ENCODE measurements around the gene LTB.

LTB gene

GRCh38 chr6:31585491-31585890 is 3.3 kb upstream of the LTB start (continued):
- TF ChIP-seq ZNF132 (tag by site-specific recombination; IDR thresholded peaks at IDR 0.05; ENCODE audit: borderline replicate concordance) (no peak), ZFP69B (tag by site-specific recombination; IDR thresholded peaks at IDR 0.05) (no peak), ZNF501 (tag by site-specific recombination; IDR thresholded peaks at IDR 0.05) (no peak), ZNF175 (tag by site-specific recombination; IDR thresholded peaks at IDR 0.05) (no peak), ZFP41 (tag by site-specific recombination; IDR thresholded peaks at IDR 0.05; ENCODE audit: borderline replicate concordance) (no peak), ZNF529 (tag by site-specific recombination; IDR thresholded peaks at IDR 0.05; ENCODE audit: insufficient replicate concordance) (no peak), ZNF692 (tag by site-specific recombination; IDR thresholded peaks at IDR 0.05) (no peak), ZNF792 (tag by site-specific recombination; IDR thresholded peaks at IDR 0.05) (no peak)

GRCh38 chr6:31581434-31582229 is 592 bp downstream of the LTB start:
- TF ChIP-seq ZNF280C (tag by site-specific recombination; IDR thresholded peaks at IDR 0.05) (no peak), ZNF791 (tag by site-specific recombination; IDR thresholded peaks at IDR 0.05) (no peak), SCRT1 (tag by site-specific recombination; IDR thresholded peaks at IDR 0.05; ENCODE audit: borderline replicate concordance) (no peak), ZNF155 (tag by site-specific recombination; IDR thresholded peaks at IDR 0.05) (no peak), ZNF658 (tag by site-specific recombination; IDR thresholded peaks at IDR 0.05) (no peak), ZNF221 (tag by site-specific recombination; IDR thresholded peaks at IDR 0.05; ENCODE audit: borderline replicate concordance) (no peak), ZEB2 (tag by site-specific recombination; IDR thresholded peaks at IDR 0.05) (no peak), ZNF707 (tag by site-specific recombination; IDR thresholded peaks at IDR 0.05) (no peak), ZNF416 (tag by site-specific recombination; IDR thresholded peaks at IDR 0.05) (no peak), ZNF335 (tag by site-specific recombination; conservative IDR thresholded peaks at IDR 0.05) (no peak), TRIM28 (IDR thresholded peaks at IDR 0.05; ENCODE audit: borderline replicate concordance, low read length) (no peak), ZNF704 (tag by site-specific recombination; IDR thresholded peaks at IDR 0.05) (no peak)
- Histone ChIP-seq H3K4me1 (ENCODE audit: control insufficient read depth, insufficient read depth, low read length) (peaks cover 4% of the 10 kb centered on the region; the same call in 1 of the 2 replicates), H3K36me3 (ENCODE audit: control insufficient read depth in 2 of 2, insufficient read depth in 1 of 2, low read length in 2 of 2) (no peaks in the 10 kb centered on the region), H3K9me3 (ENCODE audit: control insufficient read depth, insufficient read depth, low read depth, low read length) (no peaks in the 10 kb centered on the region), H3K27ac (ENCODE audit: extremely low read depth, low read depth, low read length) (no peak overlapping the region), H3K4me3 (ENCODE audit: low read depth, low read length) (peak overlapping the region; percentile 44)
- ChIA-PET CTCF (interaction anchor here (0.6 to 18.7 kb wide), 16 partner anchors 8 to 1257 kb away, joined by 3 to 518 read pairs (median 4); partner anchors contain the start of genes AIF1, ATP6V1G2, LTA and NCR3), POLR2A (interaction anchor here (0.6 to 2.1 kb wide), 11 partner anchors 8 to 249 kb away, joined by 3 to 7 read pairs (median 4); partner anchors contain the start of genes DDX39B, HSPA1B and PRRC2A)

Measured in HEK293 (cell line).